ENCODE data around the gene LAMA2. TPM values are rescaled to one million over a fixed set of nuclear protein-coding genes. Genes with fewer than 3 reads are reported as not detected.

Gene LAMA2
- total RNA-seq, 3 donors from 2014 or later, result 116 to 293 (median 118) TPM

DNA sequence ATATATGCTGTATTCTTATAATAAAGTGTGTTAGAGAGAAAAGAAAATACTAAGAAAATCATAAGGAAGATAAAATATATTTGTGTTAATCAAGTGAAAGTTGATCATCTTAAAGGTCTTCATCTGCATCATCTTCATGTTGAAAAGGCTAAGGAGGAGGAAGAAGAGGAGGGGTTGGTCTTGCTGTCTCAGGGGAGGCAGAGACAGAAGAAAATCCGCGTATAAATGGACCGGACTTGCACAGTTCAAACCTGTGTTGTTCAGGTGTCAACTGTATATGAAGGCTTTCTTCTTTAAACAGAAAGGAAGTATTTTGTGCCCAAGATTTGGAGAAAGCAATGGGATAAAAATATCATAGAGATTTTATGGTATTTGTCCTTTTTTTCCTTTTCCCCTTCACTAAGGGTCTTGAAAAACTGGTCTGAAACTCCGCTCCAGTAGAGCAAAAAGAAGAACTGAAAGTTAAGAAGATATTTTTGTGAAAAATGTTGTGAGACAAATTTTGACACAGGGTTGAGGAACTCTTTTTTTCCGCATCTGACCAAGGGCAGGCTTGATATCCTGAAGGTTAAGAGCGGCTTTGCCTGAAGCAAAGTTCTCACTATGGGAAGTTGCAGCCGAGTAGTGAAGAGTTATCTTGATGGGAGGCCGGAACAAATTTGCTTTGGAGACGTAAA is 350.7 kb downstream of the LAMA2 start:
- no peak for TF ChIP-seq POLR2AphosphoS5 (IDR thresholded peaks at IDR 0.05)
- TF ChIP-seq POLR2A (IDR thresholded peaks at IDR 0.05), result no peak
- TF ChIP-seq, protein P1, sequence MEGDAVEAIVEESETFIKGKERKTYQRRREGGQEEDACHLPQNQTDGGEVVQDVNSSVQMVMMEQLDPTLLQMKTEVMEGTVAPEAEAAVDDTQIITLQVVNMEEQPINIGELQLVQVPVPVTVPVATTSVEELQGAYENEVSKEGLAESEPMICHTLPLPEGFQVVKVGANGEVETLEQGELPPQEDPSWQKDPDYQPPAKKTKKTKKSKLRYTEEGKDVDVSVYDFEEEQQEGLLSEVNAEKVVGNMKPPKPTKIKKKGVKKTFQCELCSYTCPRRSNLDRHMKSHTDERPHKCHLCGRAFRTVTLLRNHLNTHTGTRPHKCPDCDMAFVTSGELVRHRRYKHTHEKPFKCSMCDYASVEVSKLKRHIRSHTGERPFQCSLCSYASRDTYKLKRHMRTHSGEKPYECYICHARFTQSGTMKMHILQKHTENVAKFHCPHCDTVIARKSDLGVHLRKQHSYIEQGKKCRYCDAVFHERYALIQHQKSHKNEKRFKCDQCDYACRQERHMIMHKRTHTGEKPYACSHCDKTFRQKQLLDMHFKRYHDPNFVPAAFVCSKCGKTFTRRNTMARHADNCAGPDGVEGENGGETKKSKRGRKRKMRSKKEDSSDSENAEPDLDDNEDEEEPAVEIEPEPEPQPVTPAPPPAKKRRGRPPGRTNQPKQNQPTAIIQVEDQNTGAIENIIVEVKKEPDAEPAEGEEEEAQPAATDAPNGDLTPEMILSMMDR (IDR thresholded peaks at IDR 0.05), result no peak
- Histone ChIP-seq H3K27ac (no peak overlapping the region), H3K9me3 (no peaks in the 10 kb centered on the region), H3K4me1 (no peaks in the 10 kb centered on the region), H3K4me3 (no peak overlapping the region), H3K36me3 (no peaks in the 10 kb centered on the region), H3K27me3 (no peaks in the 10 kb centered on the region)
- intact Hi-C loops (cut with DNase I; ENCODE audit: low total_unique reads), result no loop called here
- no peak for DNase-seq (ENCODE audit: low spot score in 2 of 2)

DNA sequence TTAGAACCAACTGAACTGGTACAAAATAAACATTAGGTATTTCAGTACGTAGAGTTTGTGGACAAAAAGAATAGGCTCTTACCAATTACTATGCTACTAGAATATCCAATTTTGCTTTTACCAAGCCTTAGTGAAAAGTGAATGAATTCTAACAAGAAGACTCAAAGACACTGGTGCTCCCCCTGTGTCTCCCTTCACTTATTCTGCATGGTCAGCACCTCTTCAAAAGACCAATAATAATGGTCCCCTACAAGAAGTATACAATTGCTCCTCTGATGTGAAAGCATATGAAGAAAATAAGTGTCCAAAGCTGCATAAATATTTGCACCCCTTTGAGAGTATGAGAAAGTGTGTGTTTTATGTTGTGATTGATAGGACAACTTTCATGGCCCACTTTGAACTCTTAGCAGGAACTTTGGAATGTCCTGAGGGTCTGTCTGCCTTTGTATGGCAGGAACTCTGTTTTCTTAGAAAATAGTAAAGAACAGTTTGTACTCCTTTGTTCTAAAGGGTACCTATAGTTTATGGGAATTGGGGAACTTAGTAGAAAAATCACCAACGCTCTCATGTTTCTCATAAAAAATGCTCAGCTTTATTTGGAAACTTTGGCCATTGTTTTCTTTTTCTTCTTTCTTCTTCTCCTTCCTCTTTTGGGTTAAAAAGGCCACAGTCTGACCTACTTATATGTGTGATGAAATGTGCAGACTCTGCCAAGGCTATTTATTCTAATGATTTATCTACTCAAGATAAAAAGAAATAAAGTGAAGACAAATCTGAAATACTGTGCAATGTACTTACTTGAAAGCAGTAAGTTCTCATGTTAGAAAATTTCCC is 352.4 kb downstream of the LAMA2 start:
- Histone ChIP-seq H3K36me3 (no peaks in the 10 kb centered on the region), H3K4me1 (no peaks in the 10 kb centered on the region), H3K27ac (peak overlapping the region; percentile 22 to 43), H3K9me3 (no peaks in the 10 kb centered on the region), H3K27me3 (no peaks in the 10 kb centered on the region), H3K4me3 (no peak overlapping the region)
- no peak for DNase-seq (ENCODE audit: low spot score in 2 of 2)
- intact Hi-C loops (cut with DNase I; ENCODE audit: low total_unique reads), result no loop called here
- TF ChIP-seq, protein P1 (IDR thresholded peaks at IDR 0.05), result no peak
- no peak for TF ChIP-seq POLR2A (IDR thresholded peaks at IDR 0.05)
- TF ChIP-seq POLR2AphosphoS5 (IDR thresholded peaks at IDR 0.05), result no peak

DNA sequence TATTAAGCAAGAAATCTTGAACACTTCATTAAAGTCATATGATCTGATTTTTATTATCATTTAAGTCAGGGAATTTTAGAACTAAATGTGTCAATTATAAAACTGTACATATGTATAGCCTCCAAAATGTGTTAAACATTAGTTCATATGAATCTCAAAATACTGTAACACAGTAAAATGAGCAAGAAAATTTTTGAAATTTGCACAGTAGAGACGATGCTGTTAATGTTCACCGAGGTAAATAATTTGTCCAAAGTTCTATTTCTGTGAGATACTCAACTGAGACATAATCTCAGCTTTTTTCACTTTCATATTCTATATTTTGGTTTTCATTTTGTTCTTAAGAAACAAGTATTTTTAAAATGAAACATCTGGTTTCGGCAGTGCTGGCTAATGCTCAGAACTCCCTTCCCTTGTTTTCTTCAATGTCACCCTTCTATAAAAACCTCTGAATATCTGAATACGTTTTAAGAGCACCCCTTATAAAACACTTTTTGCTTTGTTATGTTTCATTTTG is 353.1 kb downstream of the LAMA2 start:
- Histone ChIP-seq H3K27me3 (no peaks in the 10 kb centered on the region), H3K27ac (no peak overlapping the region), H3K4me1 (no peaks in the 10 kb centered on the region), H3K4me3 (no peak overlapping the region), H3K36me3 (no peaks in the 10 kb centered on the region), H3K9me3 (no peaks in the 10 kb centered on the region)
- TF ChIP-seq POLR2A (IDR thresholded peaks at IDR 0.05) (no peak), POLR2AphosphoS5 (IDR thresholded peaks at IDR 0.05) (no peak)
- TF ChIP-seq, protein P1 (IDR thresholded peaks at IDR 0.05), result no peak
- intact Hi-C loops (cut with DNase I; ENCODE audit: low total_unique reads), result no loop called here
- DNase-seq (ENCODE audit: low spot score in 2 of 2), result no peak

DNA sequence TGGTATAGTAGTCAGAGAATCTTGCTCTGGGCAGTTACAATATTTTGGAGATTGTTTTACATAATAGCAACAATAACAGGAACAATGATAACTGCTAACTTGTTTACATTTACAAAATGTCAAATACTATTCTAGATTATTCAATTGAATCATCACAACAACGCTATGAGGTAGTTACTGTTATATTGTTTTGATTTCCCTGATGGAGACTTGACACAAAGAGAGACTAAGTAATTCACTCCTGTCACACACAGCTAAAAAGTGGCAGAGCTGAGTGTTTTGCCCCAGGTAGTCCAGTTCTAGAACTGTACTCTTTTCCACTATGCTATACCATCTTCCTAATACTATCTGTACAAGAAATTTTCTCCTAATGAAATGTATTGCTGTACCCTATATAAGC is 356.1 kb downstream of the LAMA2 start:
- H3K27ac ChIP-seq, result no peak overlapping the region
- H3K4me1 ChIP-seq, result no peaks in the 10 kb centered on the region
- no peaks in the 10 kb centered on the region for H3K27me3 ChIP-seq
- no peak overlapping the region for H3K4me3 ChIP-seq
- no peaks in the 10 kb centered on the region for H3K9me3 ChIP-seq
- H3K36me3 ChIP-seq, result no peaks in the 10 kb centered on the region
- no peak for TF ChIP-seq POLR2A (IDR thresholded peaks at IDR 0.05)
- DNase-seq (ENCODE audit: low spot score in 2 of 2), result no peak
- intact Hi-C loops (cut with DNase I; ENCODE audit: low total_unique reads), result no loop called here

DNA sequence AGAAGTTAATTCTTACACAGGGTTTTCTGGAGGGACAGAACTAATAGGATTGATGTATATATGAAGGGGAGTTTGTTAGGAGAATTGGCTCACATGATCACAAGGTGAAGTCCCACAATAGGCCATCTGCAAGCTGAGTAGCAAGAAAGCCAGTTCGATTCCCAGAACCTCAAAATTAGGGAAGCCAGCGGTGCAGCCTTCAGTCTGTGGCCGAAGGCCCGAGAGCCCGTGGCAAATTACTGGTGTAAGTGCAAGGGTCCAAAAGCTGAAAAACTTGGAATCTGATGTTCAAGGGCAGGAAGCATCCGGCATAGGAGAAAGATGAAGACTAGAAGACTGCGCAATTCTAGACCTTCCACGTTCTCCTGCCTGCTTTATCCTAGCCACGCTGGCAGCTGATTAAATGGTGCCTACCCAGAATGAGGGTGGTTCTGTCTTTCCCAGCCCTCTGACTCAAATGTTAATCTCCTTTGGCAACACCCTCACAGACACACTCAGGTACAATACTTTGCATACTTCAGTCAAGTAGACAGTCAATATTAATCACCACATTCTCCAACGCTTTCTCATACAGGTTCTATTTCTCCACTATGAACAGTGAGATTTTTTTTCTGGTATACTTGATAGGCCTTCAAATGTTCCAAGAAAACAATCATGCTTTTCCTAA is 357.0 kb downstream of the LAMA2 start:
- DNase-seq (ENCODE audit: low spot score in 2 of 2), result no peak
- H3K4me1 ChIP-seq, result no peaks in the 10 kb centered on the region
- no peaks in the 10 kb centered on the region for H3K36me3 ChIP-seq
- intact Hi-C loops (cut with DNase I; ENCODE audit: low total_unique reads), result no loop called here
- H3K4me3 ChIP-seq, result no peak overlapping the region
- H3K27me3 ChIP-seq, result no peaks in the 10 kb centered on the region
- TF ChIP-seq POLR2A (IDR thresholded peaks at IDR 0.05), result no peak
- no peak for TF ChIP-seq POLR2AphosphoS5 (IDR thresholded peaks at IDR 0.05)
- TF ChIP-seq, protein P1 (IDR thresholded peaks at IDR 0.05), result no peak
- no peaks in the 10 kb centered on the region for H3K9me3 ChIP-seq
- H3K27ac ChIP-seq, result no peak overlapping the region

Data from breast epithelium (tissue), 4 donors.